ENCODE measurements around the gene DOC2B. TPM values are rescaled to one million over a fixed set of nuclear protein-coding genes. Genes with fewer than 3 reads are reported as not detected.
"Not testable (repeated sequence)": the region's sequence is repeated elsewhere in the genome, so short reads cannot be mapped to it uniquely, and the experiment has no call there.

The DOC2B gene
- total RNA-seq, 1 donor from 2014 or later: 29.7 TPM

DNA sequence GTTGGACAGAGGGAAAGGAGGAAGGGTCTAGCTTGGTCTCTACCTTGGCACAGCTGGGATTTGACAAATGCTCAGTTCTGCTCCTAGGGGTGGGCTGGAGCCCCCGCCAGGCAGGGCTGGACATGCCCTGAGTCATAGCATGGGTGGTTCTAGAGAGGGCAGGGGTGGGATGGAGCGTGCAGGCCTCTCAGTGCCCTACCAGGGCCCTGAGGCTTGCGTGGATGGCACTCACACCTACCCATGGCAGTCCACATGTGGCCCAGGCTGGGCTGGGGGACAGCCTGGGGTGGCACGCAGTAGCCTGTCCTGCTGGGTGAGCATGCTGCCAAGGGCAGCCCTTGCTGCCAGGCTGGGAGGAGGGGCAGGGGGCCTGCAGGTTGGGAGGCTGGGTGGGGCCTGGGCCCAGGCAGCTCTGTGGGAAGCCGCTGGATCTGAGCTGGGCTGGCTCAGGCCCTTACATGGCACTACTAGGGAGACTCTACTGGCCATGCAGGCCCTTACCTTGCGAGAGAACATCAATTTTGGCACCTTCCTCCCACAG is 11.2 kb downstream of the DOC2B start:
- H3K4me3 ChIP-seq (ENCODE audit: low read depth, low read length): no peak overlapping the region
- no peak for DNase-seq (ENCODE audit: low read depth)
- TF ChIP-seq, protein P1, sequence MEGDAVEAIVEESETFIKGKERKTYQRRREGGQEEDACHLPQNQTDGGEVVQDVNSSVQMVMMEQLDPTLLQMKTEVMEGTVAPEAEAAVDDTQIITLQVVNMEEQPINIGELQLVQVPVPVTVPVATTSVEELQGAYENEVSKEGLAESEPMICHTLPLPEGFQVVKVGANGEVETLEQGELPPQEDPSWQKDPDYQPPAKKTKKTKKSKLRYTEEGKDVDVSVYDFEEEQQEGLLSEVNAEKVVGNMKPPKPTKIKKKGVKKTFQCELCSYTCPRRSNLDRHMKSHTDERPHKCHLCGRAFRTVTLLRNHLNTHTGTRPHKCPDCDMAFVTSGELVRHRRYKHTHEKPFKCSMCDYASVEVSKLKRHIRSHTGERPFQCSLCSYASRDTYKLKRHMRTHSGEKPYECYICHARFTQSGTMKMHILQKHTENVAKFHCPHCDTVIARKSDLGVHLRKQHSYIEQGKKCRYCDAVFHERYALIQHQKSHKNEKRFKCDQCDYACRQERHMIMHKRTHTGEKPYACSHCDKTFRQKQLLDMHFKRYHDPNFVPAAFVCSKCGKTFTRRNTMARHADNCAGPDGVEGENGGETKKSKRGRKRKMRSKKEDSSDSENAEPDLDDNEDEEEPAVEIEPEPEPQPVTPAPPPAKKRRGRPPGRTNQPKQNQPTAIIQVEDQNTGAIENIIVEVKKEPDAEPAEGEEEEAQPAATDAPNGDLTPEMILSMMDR (conservative IDR thresholded peaks at IDR 0.05; ENCODE audit: low read depth, low read length): no peak

DNA sequence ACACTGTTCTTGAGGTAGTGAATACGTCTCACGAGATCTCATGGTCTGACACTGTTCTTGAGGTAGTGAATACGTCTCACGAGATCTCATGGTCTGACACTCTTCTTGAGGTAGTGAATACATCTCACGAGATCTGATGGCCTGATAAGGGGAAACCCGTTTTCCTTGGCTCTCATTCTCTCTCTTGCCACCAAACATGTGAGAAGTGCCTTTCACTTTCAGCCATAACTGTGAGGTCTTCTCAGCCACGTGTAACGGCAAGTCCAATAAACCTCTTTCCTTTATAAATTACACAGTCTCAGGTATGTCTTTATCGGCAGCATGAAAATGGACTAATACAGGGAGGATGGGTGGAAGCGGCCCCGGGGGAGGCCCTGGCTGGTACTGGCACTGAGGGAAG is 12.8 kb downstream of the DOC2B start:
- DNase-seq (ENCODE audit: low read depth); H3K4me3 ChIP-seq (ENCODE audit: low read depth, low read length): not testable (repeated sequence)

DNA sequence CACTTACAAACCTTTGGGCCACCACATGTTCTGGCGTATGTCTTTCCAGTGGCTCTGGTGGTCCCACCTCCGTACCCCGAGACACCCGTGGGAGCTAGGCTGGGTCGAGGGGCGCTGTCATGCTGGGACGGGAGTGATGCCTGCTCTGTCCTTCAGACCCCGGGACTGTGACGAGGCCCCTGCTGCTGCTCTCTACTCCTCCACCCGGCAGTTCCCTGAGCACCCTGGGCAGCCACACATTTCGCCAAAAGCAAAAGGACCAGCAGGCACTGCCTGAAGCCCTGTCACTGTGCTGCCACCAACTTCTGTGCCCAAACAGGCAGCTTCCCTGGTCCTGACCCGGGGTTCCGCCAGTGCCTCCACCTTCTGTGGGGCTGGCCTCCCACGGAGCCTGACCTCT is 15.5 kb downstream of the DOC2B start:
- TF ChIP-seq, protein P1 (conservative IDR thresholded peaks at IDR 0.05; ENCODE audit: low read depth, low read length): no peak
- DNase-seq (ENCODE audit: low read depth): no peak
- H3K4me3 ChIP-seq (ENCODE audit: low read depth, low read length): no peak overlapping the region

DNA sequence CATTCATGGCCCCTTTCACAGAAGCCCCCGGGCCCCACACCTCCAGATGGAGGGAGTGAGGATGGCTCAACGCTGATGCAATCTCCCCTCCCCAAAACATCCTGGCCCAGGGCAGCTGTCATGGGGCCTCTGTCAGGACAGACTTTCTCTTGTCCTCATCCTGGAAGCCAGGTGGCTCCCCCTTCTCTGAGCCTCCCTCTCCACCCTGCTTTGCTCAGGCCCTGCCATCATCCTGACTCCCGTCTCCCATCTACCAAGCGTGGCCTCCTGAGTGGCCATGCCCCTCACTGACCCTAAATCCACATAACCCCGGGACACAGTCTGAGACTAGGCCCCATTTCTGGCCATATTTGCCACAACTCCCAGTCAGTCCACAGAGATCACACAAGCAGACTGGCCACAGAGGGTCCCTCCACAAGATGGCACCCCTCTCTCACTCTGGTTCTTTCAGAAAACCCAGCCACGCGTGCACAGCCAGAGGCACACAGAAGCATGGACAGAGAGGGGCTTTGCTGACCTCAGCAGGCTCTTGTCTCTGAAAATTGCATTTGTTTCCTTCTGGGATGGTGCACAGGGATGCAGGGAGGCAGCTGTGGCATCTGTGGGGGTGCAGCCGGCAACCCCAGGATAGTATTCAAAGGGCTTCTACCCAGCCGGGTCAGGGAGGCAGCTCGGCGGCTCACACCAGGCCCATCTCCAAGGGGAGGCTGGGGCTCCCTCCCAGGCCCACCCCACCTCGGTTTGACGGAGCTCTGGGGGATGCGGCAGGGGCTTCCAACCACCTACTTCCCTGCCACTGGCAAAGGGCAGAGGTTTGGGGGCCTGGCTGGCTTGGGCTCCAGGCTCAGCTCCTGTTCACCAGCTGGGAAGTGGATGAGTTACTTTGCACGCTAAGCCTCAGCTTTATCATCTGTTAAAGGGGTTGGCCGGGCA is 16.9 kb downstream of the DOC2B start:
- TF ChIP-seq, protein P1 (conservative IDR thresholded peaks at IDR 0.05; ENCODE audit: low read depth, low read length): peak; percentile 67
- DNase-seq (ENCODE audit: low read depth): no peak
- H3K4me3 ChIP-seq (ENCODE audit: low read depth, low read length): no peak overlapping the region

- H3K4me3 ChIP-seq (ENCODE audit: low read depth, low read length): no peak overlapping the region
- TF ChIP-seq, protein P1 (conservative IDR thresholded peaks at IDR 0.05; ENCODE audit: low read depth, low read length): peak; percentile 16
- DNase-seq (ENCODE audit: low read depth): no peak
These were observed 17.8 kb downstream of the DOC2B start for GRCh38 chr17:163514-164098.

- H3K4me3 ChIP-seq (ENCODE audit: low read depth, low read length): no peak overlapping the region
- TF ChIP-seq, protein P1 (conservative IDR thresholded peaks at IDR 0.05; ENCODE audit: low read depth, low read length): no peak
- DNase-seq (ENCODE audit: low read depth): no peak
These were observed 18.8 kb downstream of the DOC2B start for GRCh38 chr17:162689-163088.

- TF ChIP-seq, protein P1 (conservative IDR thresholded peaks at IDR 0.05; ENCODE audit: low read depth, low read length): no peak
- H3K4me3 ChIP-seq (ENCODE audit: low read depth, low read length): no peak overlapping the region
- DNase-seq (ENCODE audit: low read depth): no peak
These were observed 20.0 kb downstream of the DOC2B start for GRCh38 chr17:161481-161880.
